GM12872 (cell line): ENCODE measurements around the gene EFCAB10.

Source experiments
- TF ChIP-seq, protein P1 (sequence below): IDR thresholded peaks from 3 replicates; pipeline ENCODE4 v1.5.1; 2011; ENCODE audit warnings: low read depth, mild to moderate bottlenecking, low read length, moderate library complexity; ENCODE audit not compliant: insufficient read depth

The EFCAB10 gene

DNA sequence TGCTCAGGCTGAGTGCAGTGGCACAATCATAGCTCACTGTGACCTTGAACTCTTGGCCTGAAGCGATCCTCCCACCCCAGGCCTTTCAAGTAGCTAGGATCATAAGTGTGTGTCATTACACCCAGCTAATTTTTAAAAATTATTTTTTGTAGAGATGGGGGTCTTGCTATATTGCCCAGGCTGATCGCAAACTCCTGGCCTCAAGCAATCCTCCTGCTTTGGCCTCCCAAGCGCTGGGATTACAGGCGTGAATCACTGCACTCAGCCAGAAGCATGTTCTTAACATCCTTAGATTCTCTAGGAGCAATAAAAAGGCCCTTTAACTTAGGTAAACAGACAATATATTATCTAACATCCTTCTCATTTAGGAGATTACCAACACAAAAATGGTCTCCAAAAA lies 38.3 kb upstream of the EFCAB10 start:
- TF ChIP-seq, protein P1, sequence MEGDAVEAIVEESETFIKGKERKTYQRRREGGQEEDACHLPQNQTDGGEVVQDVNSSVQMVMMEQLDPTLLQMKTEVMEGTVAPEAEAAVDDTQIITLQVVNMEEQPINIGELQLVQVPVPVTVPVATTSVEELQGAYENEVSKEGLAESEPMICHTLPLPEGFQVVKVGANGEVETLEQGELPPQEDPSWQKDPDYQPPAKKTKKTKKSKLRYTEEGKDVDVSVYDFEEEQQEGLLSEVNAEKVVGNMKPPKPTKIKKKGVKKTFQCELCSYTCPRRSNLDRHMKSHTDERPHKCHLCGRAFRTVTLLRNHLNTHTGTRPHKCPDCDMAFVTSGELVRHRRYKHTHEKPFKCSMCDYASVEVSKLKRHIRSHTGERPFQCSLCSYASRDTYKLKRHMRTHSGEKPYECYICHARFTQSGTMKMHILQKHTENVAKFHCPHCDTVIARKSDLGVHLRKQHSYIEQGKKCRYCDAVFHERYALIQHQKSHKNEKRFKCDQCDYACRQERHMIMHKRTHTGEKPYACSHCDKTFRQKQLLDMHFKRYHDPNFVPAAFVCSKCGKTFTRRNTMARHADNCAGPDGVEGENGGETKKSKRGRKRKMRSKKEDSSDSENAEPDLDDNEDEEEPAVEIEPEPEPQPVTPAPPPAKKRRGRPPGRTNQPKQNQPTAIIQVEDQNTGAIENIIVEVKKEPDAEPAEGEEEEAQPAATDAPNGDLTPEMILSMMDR = no peak

DNA sequence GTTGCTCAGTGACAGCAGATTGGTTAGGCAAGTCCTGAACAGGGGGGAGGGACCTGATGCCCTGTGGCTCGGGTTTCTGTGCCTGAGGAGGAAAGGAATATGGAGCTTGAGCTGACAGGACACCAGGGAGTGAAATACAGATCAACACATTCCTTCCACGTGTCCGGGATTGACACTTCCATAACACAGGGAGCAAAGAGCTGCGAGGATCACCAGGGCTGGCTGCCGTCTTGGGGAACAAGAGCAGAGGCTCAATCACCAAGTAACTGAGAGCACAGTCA lies 36.7 kb upstream of the EFCAB10 start:
- TF ChIP-seq, protein P1 = no peak

DNA sequence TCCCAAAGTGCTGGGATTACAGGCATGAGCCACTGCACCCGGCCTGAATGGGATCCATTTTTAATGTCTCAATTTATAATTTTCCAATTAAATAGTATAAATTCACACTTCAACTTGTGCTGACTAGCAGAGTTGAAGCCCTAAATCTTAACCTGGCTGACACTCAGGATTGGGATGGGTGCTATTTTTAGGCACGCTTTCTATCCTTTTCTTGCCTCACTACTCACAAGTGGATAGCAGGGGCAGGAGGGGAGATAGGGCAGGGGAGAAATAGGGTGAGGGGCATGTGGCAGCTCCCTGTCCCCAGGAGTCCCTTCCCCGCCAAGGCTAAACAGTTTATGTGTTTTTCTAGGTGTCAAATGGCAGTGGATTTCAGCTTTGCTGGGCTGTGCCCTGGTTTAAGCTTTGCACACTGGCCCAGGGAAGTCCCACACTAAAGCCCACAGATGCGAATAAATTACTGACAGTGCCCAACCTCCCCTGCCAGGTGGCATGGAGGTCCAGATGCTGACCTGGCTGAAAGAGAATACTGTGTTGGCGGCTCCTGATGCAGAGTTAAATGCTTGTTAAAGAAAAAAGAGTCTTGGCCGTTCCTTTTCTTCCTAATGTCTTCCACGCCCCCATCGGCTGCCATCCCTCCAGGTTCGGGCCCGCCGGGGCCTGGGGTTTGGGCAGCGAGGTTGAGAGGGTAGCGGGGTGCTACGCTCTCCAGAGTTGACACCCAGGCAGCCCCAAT lies 36.2 kb upstream of the EFCAB10 start:
- TF ChIP-seq, protein P1 = no peak

DNA sequence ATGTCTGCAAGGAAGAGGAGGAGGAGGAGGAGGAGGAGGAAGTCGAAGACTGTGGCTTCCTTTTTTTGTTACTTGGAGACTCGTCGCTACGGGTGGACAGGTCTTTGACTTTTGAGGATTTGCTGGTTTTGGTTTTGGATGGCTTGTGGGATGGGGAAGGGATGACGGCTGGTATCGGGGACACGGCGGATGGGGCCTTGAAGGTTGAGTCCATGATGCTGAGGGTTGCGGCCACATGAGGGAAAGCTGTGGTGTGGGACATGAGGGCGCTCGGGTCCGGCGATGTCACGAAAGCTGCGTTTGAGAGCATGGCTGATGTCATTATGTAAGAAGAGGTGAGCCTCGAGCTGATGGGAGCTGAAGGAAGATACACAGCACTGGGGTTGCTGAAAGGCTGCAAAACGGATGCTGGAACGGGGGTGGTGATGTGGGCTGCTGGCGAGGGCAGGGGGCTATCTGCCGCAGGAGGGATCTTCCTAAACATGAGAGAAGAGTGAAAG lies 33.1 kb upstream of the EFCAB10 start:
- TF ChIP-seq, protein P1 = no peak

DNA sequence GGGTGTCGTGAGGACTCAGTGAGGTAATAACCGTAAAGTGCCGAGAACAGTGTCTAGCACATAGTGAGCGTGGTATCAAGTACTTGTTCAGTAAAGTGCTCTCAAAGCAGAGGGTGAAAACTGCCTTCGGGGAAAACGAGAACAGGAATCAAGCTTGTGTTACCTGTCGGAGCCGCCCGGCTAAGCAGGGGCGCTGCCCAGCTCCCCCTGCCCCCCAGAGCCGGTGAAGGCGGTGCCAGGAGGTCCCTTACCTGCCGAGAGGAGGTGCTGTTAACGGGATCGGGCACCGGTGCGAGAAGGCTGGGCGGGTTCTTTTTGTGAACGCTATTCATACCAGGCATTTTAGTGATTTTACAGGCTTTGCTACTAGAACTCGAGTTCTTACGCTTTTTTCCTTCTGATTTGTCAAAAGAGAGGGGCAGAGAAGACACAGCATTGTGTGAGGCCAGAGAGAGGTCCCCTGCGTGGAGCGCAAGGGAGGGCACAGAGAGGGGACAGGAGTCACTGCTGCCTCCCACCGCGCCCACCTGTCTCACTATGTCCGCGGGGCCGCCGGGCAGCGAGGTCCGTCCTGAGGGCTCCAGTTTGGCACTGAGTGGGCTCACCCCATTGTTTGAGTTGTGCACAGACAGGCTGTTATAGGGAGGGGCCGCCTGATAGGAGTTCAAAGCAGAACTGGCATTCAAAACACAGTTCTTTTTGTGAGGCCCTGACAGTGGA lies 32.5 kb upstream of the EFCAB10 start:
- TF ChIP-seq, protein P1 = no peak

DNA sequence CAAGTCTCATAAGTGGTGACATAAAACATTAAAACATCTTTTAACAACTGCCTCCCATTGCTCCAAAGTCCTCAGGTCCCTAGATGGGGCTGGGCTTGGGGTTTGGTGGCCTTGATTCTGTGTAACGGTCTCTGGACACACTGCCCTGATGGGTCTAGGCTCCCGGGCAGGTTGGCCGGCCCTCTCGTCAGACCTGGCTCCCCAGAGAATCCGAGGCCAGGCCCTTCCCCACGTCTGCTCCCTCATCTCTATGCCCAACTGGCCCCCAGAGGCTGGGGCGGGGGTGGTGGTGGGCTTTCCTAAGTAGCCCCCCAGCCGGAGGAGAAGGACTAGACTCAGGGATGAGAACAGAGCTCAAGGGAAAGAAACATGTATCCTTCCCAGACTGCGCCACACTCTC lies 31.5 kb upstream of the EFCAB10 start:
- TF ChIP-seq, protein P1 = no peak

DNA sequence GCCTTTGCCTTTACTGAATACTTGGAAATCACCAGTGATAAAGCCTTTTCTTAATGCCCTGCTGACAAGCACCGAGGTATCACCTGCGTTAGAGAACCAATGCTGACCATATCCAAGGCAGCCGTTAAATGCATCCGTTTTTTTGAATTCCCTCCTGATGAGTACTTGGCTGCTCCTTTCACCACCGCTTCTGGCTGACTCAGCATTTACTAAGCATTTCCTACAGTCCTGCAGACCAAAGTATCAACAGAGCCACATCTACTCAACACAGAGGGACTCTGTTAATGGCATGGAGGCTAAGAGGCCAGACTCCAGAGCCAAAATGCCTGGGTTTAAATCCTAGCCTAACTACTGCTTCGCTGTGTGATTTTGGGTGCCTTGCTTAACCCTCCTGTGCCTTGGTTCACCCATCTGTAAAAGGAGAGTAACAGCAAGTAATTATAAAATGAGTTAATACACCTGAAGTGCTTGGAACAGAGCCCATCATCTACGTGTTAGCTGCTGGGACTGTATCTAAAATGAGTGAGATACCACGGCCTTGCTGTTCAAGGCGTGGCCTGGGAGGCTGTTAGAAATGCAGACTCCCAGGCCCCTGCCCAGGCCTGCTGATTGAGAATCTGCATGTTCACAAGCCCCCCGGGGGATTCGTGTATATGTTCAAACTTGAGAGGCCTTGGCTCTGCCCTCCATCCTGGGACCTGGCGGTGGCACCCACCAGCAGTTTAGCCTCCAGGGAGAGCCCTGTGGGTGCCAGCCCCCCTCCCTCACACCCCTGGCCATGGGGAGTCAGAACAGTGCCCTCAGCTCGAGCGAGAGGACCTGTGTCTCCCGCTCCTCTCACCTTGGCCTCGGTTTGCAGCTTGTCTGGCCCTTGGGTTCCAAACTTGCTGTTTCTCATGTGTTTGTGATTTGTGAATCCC lies 30.8 kb upstream of the EFCAB10 start:
- TF ChIP-seq, protein P1 = no peak
